ENCODE data around the gene B3GAT2. TPM values are rescaled to one million over a fixed set of nuclear protein-coding genes. Genes with fewer than 3 reads are reported as not detected.
"Not testable (repeated sequence)": the region's sequence is repeated elsewhere in the genome, so short reads cannot be mapped to it uniquely, and the experiment has no call there.

Gene B3GAT2
- polyA plus RNA-seq, 1 donor from 2014 or later, result 0.23 TPM

DNA sequence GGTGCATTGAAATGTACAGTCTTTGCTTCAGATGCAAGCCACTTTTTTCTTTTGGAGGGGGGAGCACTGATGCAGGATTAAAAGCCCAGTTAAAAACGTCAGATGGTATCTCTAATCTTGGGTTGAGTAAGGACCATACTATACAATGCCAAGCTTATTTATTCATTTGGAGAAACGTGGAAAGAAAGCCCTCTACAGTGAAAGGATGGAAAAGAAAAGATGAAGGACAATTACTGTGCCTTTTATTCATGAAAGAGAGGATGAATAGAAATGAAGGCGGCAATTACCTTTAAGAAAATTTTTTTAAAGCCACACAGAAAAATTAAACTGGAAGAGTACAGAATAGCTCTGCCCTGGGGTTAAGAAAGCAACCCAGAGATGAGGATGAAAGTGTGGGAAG, 2.7 kb downstream of the B3GAT2 start:
- Mint-ChIP-seq H3K27me3 (peaks cover 38% of the 10 kb centered on the region), H3K27ac (no peak overlapping the region), H3K9me3 (peaks cover 0 to 4% (median 0%) of the 10 kb centered on the region in 3 donors)

DNA sequence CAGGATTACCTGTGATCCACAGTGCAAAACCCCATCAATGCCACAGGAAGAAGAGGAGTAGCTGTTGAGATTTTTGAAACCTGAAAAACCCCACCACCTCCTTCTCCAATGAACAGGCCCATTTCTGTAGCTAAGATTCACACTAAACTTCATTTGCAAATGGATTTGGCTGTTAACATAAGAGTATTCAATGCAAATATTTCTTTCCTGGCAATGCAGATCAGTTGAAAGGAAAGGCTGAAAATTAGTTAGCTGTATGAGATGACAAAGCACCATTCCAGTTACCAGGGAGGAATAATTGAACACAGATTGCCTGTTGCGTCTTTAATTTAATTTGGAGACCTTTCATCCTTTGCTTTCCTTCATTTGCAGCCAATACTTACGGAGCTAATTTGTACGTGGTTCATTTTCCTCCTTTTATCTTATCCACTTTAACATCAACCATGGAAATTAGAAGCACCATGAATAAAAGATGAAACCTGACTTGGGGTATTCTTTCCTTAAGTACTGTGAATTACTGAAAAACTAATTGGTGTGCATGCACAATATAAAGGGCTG, 4.2 kb downstream of the B3GAT2 start:
- H3K27ac Mint-ChIP-seq, result no peak overlapping the region
- H3K27me3 Mint-ChIP-seq, result peaks cover 32% of the 10 kb centered on the region
- peaks cover 0 to 4% (median 0%) of the 10 kb centered on the region in 3 donors for H3K9me3 Mint-ChIP-seq
- peaks cover 4 to 9% (median 7%) of the 10 kb centered on the region in 3 donors for H3K4me1 Mint-ChIP-seq
- no peak overlapping the region for H3K4me3 Mint-ChIP-seq
- H3K36me3 Mint-ChIP-seq, result peaks cover 2% of the 10 kb centered on the region

More for the DNA sequence above, 2.7 kb downstream of the B3GAT2 start:
- Mint-ChIP-seq H3K4me3 (peak overlapping the region in 3 of 4 donors; percentile 6 to 84 (median 8)), H3K4me1 (peaks cover 7 to 9% (median 8%) of the 10 kb centered on the region in 3 donors), H3K36me3 (peaks cover 4% of the 10 kb centered on the region)

DNA sequence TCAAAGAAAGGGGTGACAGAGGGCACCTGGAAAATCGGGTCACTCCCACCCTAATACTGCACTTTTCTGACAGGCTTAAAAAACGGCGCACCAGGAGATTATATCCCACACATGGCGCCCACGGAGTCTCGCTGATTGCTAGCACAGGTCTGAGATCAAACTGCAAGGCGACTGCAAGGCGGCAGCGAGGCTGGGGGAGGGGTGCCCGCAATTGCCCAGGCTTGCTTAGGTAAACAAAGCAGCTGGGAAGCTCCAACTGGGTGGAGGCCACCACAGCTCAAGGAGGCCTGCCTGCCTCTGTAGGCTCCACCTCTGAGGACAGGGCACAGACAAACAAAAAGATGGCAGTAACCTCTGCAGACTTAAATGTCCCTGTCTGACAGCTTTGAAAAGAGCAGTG, 12.5 kb downstream of the B3GAT2 start:
- H3K4me1 Mint-ChIP-seq, H3K36me3 Mint-ChIP-seq, H3K27ac Mint-ChIP-seq, H3K4me3 Mint-ChIP-seq, H3K9me3 Mint-ChIP-seq, H3K27me3 Mint-ChIP-seq: not testable (repeated sequence)

DNA sequence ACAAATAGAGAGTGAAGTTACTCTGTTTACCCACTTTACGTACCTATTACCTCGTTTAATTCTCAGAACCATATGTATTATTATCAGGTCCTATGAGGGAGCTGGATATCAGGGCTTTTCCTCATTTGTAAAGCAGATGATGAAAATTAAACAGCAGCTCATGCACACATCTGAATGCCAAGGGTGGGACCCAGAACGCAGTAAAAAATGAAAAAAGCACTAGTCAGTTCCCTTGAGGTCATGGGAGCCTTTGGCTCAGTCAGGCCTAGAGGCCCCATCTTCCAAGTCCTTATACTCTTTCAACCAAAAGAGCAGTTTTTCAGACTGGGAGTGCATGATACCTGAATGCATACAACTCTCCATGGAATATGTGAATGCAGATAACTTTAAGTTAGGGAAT, 23.0 kb downstream of the B3GAT2 start:
- Mint-ChIP-seq H3K36me3 (no peaks in the 10 kb centered on the region), H3K4me3 (no peak overlapping the region), H3K4me1 (no peaks in the 10 kb centered on the region), H3K9me3 (peaks cover 0 to 2% (median under 1%) of the 10 kb centered on the region in 3 donors), H3K27me3 (peaks cover 3% of the 10 kb centered on the region), H3K27ac (no peak overlapping the region)

GRCh38 chr6:70905742-70906141, 51.1 kb downstream of the B3GAT2 start:
- H3K27me3 Mint-ChIP-seq, result peaks cover 3% of the 10 kb centered on the region
- H3K27ac Mint-ChIP-seq, result no peak overlapping the region
- H3K4me3 Mint-ChIP-seq, result no peak overlapping the region
- H3K36me3 Mint-ChIP-seq, result peaks cover 2% of the 10 kb centered on the region
- no peaks in the 10 kb centered on the region for H3K9me3 Mint-ChIP-seq
- no peaks in the 10 kb centered on the region for H3K4me1 Mint-ChIP-seq

- Mint-ChIP-seq H3K4me3 (no peak overlapping the region), H3K9me3 (no peaks in the 10 kb centered on the region), H3K27ac (no peak overlapping the region), H3K27me3 (peaks cover 3% of the 10 kb centered on the region), H3K4me1 (no peaks in the 10 kb centered on the region), H3K36me3 (peaks cover 2% of the 10 kb centered on the region)
Measured at GRCh38 chr6:70903665-70904452, 53.0 kb downstream of the B3GAT2 start.

GRCh38 chr6:70901324-70901723, 55.5 kb downstream of the B3GAT2 start:
- H3K27me3 Mint-ChIP-seq, result peaks cover 3% of the 10 kb centered on the region
- no peak overlapping the region for H3K27ac Mint-ChIP-seq
- H3K36me3 Mint-ChIP-seq, result no peaks in the 10 kb centered on the region
- H3K4me1 Mint-ChIP-seq, result no peaks in the 10 kb centered on the region
- no peak overlapping the region for H3K4me3 Mint-ChIP-seq
- no peaks in the 10 kb centered on the region for H3K9me3 Mint-ChIP-seq

GRCh38 chr6:70900047-70900446, 56.8 kb downstream of the B3GAT2 start:
- H3K27ac Mint-ChIP-seq, result no peak overlapping the region
- H3K27me3 Mint-ChIP-seq, result peaks cover 3% of the 10 kb centered on the region
- H3K4me1 Mint-ChIP-seq, result no peaks in the 10 kb centered on the region
- no peaks in the 10 kb centered on the region for H3K36me3 Mint-ChIP-seq
- H3K9me3 Mint-ChIP-seq, result no peaks in the 10 kb centered on the region
- no peak overlapping the region for H3K4me3 Mint-ChIP-seq

DNA sequence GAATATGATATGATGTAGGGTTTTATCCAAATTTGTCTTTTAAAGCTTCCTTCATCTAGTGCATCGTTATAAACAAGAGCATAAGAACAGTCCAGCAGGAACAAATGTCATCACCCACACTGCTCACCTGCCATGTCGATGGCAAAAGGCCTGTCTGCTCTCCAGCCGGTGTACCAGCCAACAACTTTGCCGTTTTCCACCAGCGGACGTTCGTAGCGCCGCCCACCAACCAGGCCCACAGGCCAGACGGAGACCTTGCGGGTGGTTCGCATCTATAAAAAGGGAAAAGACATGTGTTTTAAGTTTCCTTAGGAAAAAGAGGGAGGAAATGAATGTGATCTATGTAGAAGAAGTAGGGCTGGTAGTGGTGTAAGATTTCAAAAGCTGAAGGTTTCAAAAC, 62.9 kb downstream of the B3GAT2 start:
- Mint-ChIP-seq H3K9me3 (no peaks in the 10 kb centered on the region), H3K4me1 (no peaks in the 10 kb centered on the region), H3K4me3 (no peak overlapping the region), H3K27ac (no peak overlapping the region), H3K36me3 (no peaks in the 10 kb centered on the region), H3K27me3 (peaks cover 5% of the 10 kb centered on the region)

DNA sequence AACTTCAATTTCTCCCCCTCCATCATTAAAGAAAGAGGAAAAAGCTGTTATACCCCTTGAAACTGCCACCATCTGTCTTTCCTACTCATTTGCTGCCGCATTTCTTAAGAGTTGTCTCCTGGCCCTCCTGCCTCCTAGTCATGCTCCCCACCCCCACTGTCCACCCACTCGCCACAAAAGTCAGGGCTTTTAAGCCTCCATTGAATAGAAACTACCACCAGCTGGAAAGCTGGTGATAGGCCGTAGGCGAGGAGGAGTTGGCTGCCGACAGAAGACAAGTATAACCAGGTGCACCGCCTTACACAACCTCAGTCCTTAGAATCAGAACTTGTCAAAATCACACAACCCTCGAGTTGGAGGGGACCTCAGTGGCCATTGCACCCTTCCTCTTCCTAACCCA, 67.6 kb downstream of the B3GAT2 start:
- Mint-ChIP-seq H3K9me3 (no peaks in the 10 kb centered on the region), H3K4me1 (peaks cover 0 to 2% (median 0%) of the 10 kb centered on the region in 3 donors), H3K27me3 (peaks cover 4% of the 10 kb centered on the region), H3K27ac (no peak overlapping the region), H3K4me3 (no peak overlapping the region), H3K36me3 (no peaks in the 10 kb centered on the region)

- Mint-ChIP-seq H3K27me3 (peaks cover 2% of the 10 kb centered on the region), H3K36me3 (no peaks in the 10 kb centered on the region), H3K27ac (no peak overlapping the region), H3K9me3 (no peaks in the 10 kb centered on the region), H3K4me1 (peaks cover 0 to 2% (median 1%) of the 10 kb centered on the region in 3 donors), H3K4me3 (no peak overlapping the region)
Measured at GRCh38 chr6:70886661-70887060, 70.2 kb downstream of the B3GAT2 start.

- peaks cover 0 to 2% (median 1%) of the 10 kb centered on the region in 3 donors for H3K4me1 Mint-ChIP-seq
- no peak overlapping the region for H3K4me3 Mint-ChIP-seq
- H3K36me3 Mint-ChIP-seq, result no peaks in the 10 kb centered on the region
- no peaks in the 10 kb centered on the region for H3K9me3 Mint-ChIP-seq
- peaks cover 2% of the 10 kb centered on the region for H3K27me3 Mint-ChIP-seq
- H3K27ac Mint-ChIP-seq, result no peak overlapping the region
Measured at GRCh38 chr6:70886071-70886470, 70.8 kb downstream of the B3GAT2 start.

- Mint-ChIP-seq H3K27me3 (peaks cover 2% of the 10 kb centered on the region), H3K9me3 (no peaks in the 10 kb centered on the region), H3K4me1 (peaks cover 0 to 2% (median 1%) of the 10 kb centered on the region in 3 donors), H3K27ac (no peak overlapping the region), H3K36me3 (no peaks in the 10 kb centered on the region), H3K4me3 (no peak overlapping the region)
Measured at GRCh38 chr6:70884074-70884983, 72.5 kb downstream of the B3GAT2 start.

GRCh38 chr6:70879496-70879895, 77.4 kb downstream of the B3GAT2 start:
- Mint-ChIP-seq H3K4me3 (no peak overlapping the region), H3K9me3 (no peaks in the 10 kb centered on the region), H3K27ac (no peak overlapping the region), H3K27me3 (peaks cover 5% of the 10 kb centered on the region), H3K4me1 (peaks cover 0 to 2% (median 1%) of the 10 kb centered on the region in 3 donors), H3K36me3 (no peaks in the 10 kb centered on the region)
